Left lung (tissue), 10 donors: Measurements from ENCODE around the gene B9D1. TPM values are rescaled to one million over a fixed set of nuclear protein-coding genes. Genes with fewer than 3 reads are reported as not detected.

ENCODE experiments used
- ATAC-seq: fragments of 200-7000 bp; cut with Tn5 transposase; one replicate; pipeline ENCODE4 v1.9.1; 2020; ENCODE audit warnings: moderate library complexity
- DNase-seq, 4 donors: peaks; one replicate each; pipeline ENCODE4 v3.0.0-alpha.2; 2013 to 2020
- H3K27ac ChIP-seq, 2 donors: fragments of 200-600 bp; sonication (generic) in 1 of 2; one replicate each; pipeline versions ENCODE4 v1.5.0 to v1.8.0; 2020 to 2021
- H3K27me3 ChIP-seq, 2 donors: fragments of 200-600 bp; sonication (generic) in 1 of 2; one replicate each; pipeline versions ENCODE4 v1.5.0 to v1.8.0; 2020 to 2021
- H3K36me3 ChIP-seq, 2 donors: fragments of 200-600 bp; sonication (generic) in 1 of 2; one replicate each; pipeline versions ENCODE4 v1.5.0 to v1.8.0; 2020 to 2021
- H3K4me1 ChIP-seq, 2 donors: fragments of 200-600 bp; one replicate each; pipeline ENCODE4 v1.8.0; 2021
- H3K4me3 ChIP-seq, 2 donors: fragments of 200-600 bp; sonication (generic) in 1 of 2; one replicate each; pipeline versions ENCODE4 v1.5.0 to v1.8.0; 2020 to 2021; ENCODE audit warnings: mild to moderate bottlenecking in 1 of 2
- H3K9me3 ChIP-seq, 2 donors: fragments of 200-600 bp; sonication (generic) in 1 of 2; one replicate each; pipeline versions ENCODE4 v1.5.0 to v1.8.0; 2020 to 2021
- CTCF ChIP-seq, 2 donors: fragments of 200-600 bp; sonication (generic) in 1 of 2; IDR thresholded peaks; one replicate each; pipeline versions ENCODE4 v1.5.0 to v1.8.0; 2021; ENCODE audit warnings: antibody characterized with exemption in 2 of 2
- intact Hi-C, 2 donors: fragments of 100-400 bp; cut with DNase I; formaldehyde crosslinking; loops; one replicate each; pipeline versions ENCODE4 v1.11.2 to v1.14.2; 2022
- polyA plus RNA-seq, 6 donors: library from polyadenylated mRNA; unstranded; fragments of 120-200 nt; gene quantifications; one replicate each; pipeline ENCODE4 v1.2.1, GENCODE V29; 2013; ENCODE audit not compliant: insufficient read length in 6 of 6
- total RNA-seq, 2 donors: library from RNA; stranded (reverse); fragmentation: NEBNext Ultra II Directional; extraction: Animal tissue kit (Norgen Biotek cat#: 25700); gene quantifications; one replicate each; pipeline ENCODE4 v1.2.1, GENCODE V29; 2021
- donor health status: DM: no; HTN: yes; CAD: no.
- donor health status: DM: no; HTN: no; CAD: no.

B9D1 gene
- total and polyA plus RNA-seq, 8 donors = 11.4 to 24.1 (median 21.1) TPM

- ATAC-seq (no peak), DNase-seq (peak in 1 of 4 donors; percentile 31)
- peaks cover 0 to 18% of the 10 kb centered on the region in 2 donors for H3K27me3 ChIP-seq
- peaks cover 0 to 18% of the 10 kb centered on the region in 2 donors for H3K4me1 ChIP-seq
- H3K36me3 ChIP-seq = no peaks in the 10 kb centered on the region
- no peak overlapping the region for H3K4me3 ChIP-seq
- H3K27ac ChIP-seq = no peak overlapping the region
- intact Hi-C loops = no loop called here
- no peak for TF ChIP-seq CTCF (IDR thresholded peaks at IDR 0.05)
- no peaks in the 10 kb centered on the region for H3K9me3 ChIP-seq
Measured at GRCh38 chr17:19363460-19364035, 1.0 kb upstream of the B9D1 start.

- intact Hi-C loops = no loop called here
- TF ChIP-seq CTCF (IDR thresholded peaks at IDR 0.05) = peak in 1 of 2 donors; percentile 7
- Histone ChIP-seq H3K4me3 (peak overlapping the region; percentile 66 to 72), H3K36me3 (no peaks in the 10 kb centered on the region), H3K9me3 (no peaks in the 10 kb centered on the region), H3K27me3 (peaks cover 0 to 18% of the 10 kb centered on the region in 2 donors), H3K27ac (peak overlapping the region; percentile 73 to 85), H3K4me1 (peaks cover 0 to 18% of the 10 kb centered on the region in 2 donors)
- DNase-seq = peak in 1 of 4 donors; percentile 54
- no peak for ATAC-seq
Measured at GRCh38 chr17:19363114-19363438, 553 bp upstream of the B9D1 start.

GRCh38 chr17:19361944-19362276, 613 bp downstream of the B9D1 start:
- intact Hi-C loops = no loop called here
- DNase-seq (no peak), ATAC-seq (no peak)
- Histone ChIP-seq H3K4me3 (peak overlapping the region; percentile 66 to 72), H3K9me3 (no peaks in the 10 kb centered on the region), H3K27ac (peak overlapping the region; percentile 73 to 85), H3K36me3 (no peaks in the 10 kb centered on the region), H3K4me1 (peaks cover 0 to 18% of the 10 kb centered on the region in 2 donors), H3K27me3 (peaks cover 0 to 18% of the 10 kb centered on the region in 2 donors)
- TF ChIP-seq CTCF (IDR thresholded peaks at IDR 0.05) = no peak

GRCh38 chr17:19361326-19361725, 1.2 kb downstream of the B9D1 start:
- TF ChIP-seq CTCF (IDR thresholded peaks at IDR 0.05) = no peak
- H3K4me1 ChIP-seq = peaks cover 0 to 18% of the 10 kb centered on the region in 2 donors
- intact Hi-C loops = no loop called here
- H3K27ac ChIP-seq = no peak overlapping the region
- no peaks in the 10 kb centered on the region for H3K36me3 ChIP-seq
- ATAC-seq = no peak
- no peaks in the 10 kb centered on the region for H3K9me3 ChIP-seq
- peak in 1 of 4 donors; percentile 30 for DNase-seq
- H3K27me3 ChIP-seq = peaks cover 0 to 18% of the 10 kb centered on the region in 2 donors
- H3K4me3 ChIP-seq = no peak overlapping the region

- DNase-seq = peak in 1 of 4 donors; percentile 15
- Histone ChIP-seq H3K36me3 (no peaks in the 10 kb centered on the region), H3K4me3 (no peak overlapping the region), H3K9me3 (no peaks in the 10 kb centered on the region), H3K27me3 (peaks cover 0 to 18% of the 10 kb centered on the region in 2 donors), H3K27ac (no peak overlapping the region), H3K4me1 (peaks cover 0 to 18% of the 10 kb centered on the region in 2 donors)
- intact Hi-C loops = no loop called here
- ATAC-seq = no peak
- TF ChIP-seq CTCF (IDR thresholded peaks at IDR 0.05) = no peak
Measured at GRCh38 chr17:19360772-19361171, 1.8 kb downstream of the B9D1 start.
